Breast epithelium (tissue), 3 donors: Measurements from ENCODE around the gene SLC2A11.

Source experiments
- CTCF ChIP-seq, 3 donors: fragments of 450-650 bp; IDR thresholded peaks; one replicate each; pipeline ENCODE4 v1.5.1; 2016 to 2017; ENCODE audit warnings: antibody characterized with exemption in 3 of 3, mild to moderate bottlenecking in 3 of 3, moderate library complexity in 3 of 3
- POLR2AphosphoS5 ChIP-seq, 3 donors: sonication (generic); formaldehyde crosslinking; IDR thresholded peaks; one replicate each; pipeline ENCODE4 v1.6.1; 2017; ENCODE audit warnings: antibody characterized with exemption in 3 of 3

GRCh38 chr22:23893121-23893944, 35.7 kb downstream of the SLC2A11 start:
- TF ChIP-seq POLR2AphosphoS5 (IDR thresholded peaks at IDR 0.05), result no peak
- TF ChIP-seq CTCF (IDR thresholded peaks at IDR 0.05), result no peak
